Activated gamma-delta T cell treated with anti-CD3 and anti-CD28 coated beads, Interleukin-2, amount 50 U/mL, for 16 hours (primary cell): ENCODE data around the gene STRIP2.
"Not testable (repeated sequence)": the region's sequence is repeated elsewhere in the genome, so short reads cannot be mapped to it uniquely, and the experiment has no call there.

Experiments
- DNase-seq: peaks from one replicate; pipeline ENCODE4 v3.0.0-alpha.2; 2020; ENCODE audit warnings: low read depth

Gene STRIP2

GRCh38 chr7:129423700-129424410 lies 10.4 kb upstream of the STRIP2 start:
- DNase-seq: no peak

GRCh38 chr7:129426482-129426881 lies 7.8 kb upstream of the STRIP2 start:
- DNase-seq: no peak

- DNase-seq: no peak
Observed at GRCh38 chr7:129427526-129428045, 6.6 kb upstream of the STRIP2 start.

- no peak for DNase-seq
Observed at GRCh38 chr7:129431911-129432643, 2.2 kb upstream of the STRIP2 start.

GRCh38 chr7:129434675-129435318 lies 565 bp downstream of the STRIP2 start:
- DNase-seq: no peak

GRCh38 chr7:129435414-129435829 lies 1.2 kb downstream of the STRIP2 start:
- DNase-seq: no peak

GRCh38 chr7:129436335-129436923 lies 2.2 kb downstream of the STRIP2 start:
- no peak for DNase-seq

- no peak for DNase-seq
Observed at GRCh38 chr7:129437190-129437589, 3.0 kb downstream of the STRIP2 start.

- DNase-seq: no peak
Observed at GRCh38 chr7:129438281-129438838, 4.1 kb downstream of the STRIP2 start.

GRCh38 chr7:129438839-129439651 lies 4.8 kb downstream of the STRIP2 start:
- DNase-seq: no peak

GRCh38 chr7:129439963-129440625 lies 5.9 kb downstream of the STRIP2 start:
- DNase-seq: no peak

- DNase-seq: no peak
Observed at GRCh38 chr7:129443612-129444011, 9.4 kb downstream of the STRIP2 start.

- DNase-seq: not testable (repeated sequence)
Observed at GRCh38 chr7:129444776-129445175, 10.5 kb downstream of the STRIP2 start.

GRCh38 chr7:129446925-129447324 lies 12.7 kb downstream of the STRIP2 start:
- not testable (repeated sequence) for DNase-seq

- not testable (repeated sequence) for DNase-seq
Observed at GRCh38 chr7:129447445-129447844, 13.2 kb downstream of the STRIP2 start.

GRCh38 chr7:129448608-129449007 lies 14.4 kb downstream of the STRIP2 start:
- not testable (repeated sequence) for DNase-seq

- DNase-seq: no peak
Observed at GRCh38 chr7:129450295-129450694, 16.1 kb downstream of the STRIP2 start.

GRCh38 chr7:129452589-129453231 lies 18.5 kb downstream of the STRIP2 start:
- no peak for DNase-seq

- DNase-seq: no peak
Observed at GRCh38 chr7:129453510-129454248, 19.4 kb downstream of the STRIP2 start.

- DNase-seq: no peak
Observed at GRCh38 chr7:129454249-129454551, 20.0 kb downstream of the STRIP2 start.
